Urinary bladder (tissue), 4 donors: ENCODE measurements around the gene EMILIN1. TPM values are rescaled to one million over a fixed set of nuclear protein-coding genes. Genes with fewer than 3 reads are reported as not detected.

Experiments used
- DNase-seq: peaks from one replicate; pipeline ENCODE4 v3.0.0-alpha.2; 2015; ENCODE audit errors: extremely low spot score
- H3K27ac ChIP-seq: one replicate; pipeline ENCODE4 v1.5.1; 2013; ENCODE audit warnings: low read depth, mild to moderate bottlenecking, moderate library complexity
- H3K36me3 ChIP-seq: one replicate; pipeline ENCODE4 v1.6.1; 2013; ENCODE audit warnings: mild to moderate bottlenecking, moderate library complexity; ENCODE audit not compliant: insufficient read depth
- H3K4me1 ChIP-seq: one replicate; pipeline ENCODE4 v1.6.1; 2013; ENCODE audit warnings: mild to moderate bottlenecking, moderate library complexity; ENCODE audit not compliant: insufficient read depth
- H3K4me3 ChIP-seq: one replicate; pipeline ENCODE4 v1.5.1; 2013; ENCODE audit warnings: low read depth, low read length
- WGBS: extraction: QIAGEN DNeasy Blood & Tissue Kit; methylation state at CpG from one replicate; pipeline ENCODE4 v1.1.7; 2013; 5-methylcytosine and 5-hydroxymethylcytosine counted together
- polyA plus RNA-seq: library from polyadenylated mRNA; stranded (reverse); fragments of 200-250 nt; gene quantifications from one replicate; pipeline ENCODE4 v1.2.3, GENCODE V29; 2013
- total RNA-seq: library from RNA; depleted of rRNA; stranded (reverse); fragments of >200 nt; gene quantifications from one replicate; pipeline ENCODE4 v1.2.3, GENCODE V29; 2014
- donor health status: healthy with polysubstance abuse.
- donor health status: healthy.

EMILIN1 gene
- total and polyA plus RNA-seq, 2 donors: 122 to 347 TPM

- Histone ChIP-seq H3K27ac (no peak overlapping the region), H3K36me3 (no peaks in the 10 kb centered on the region), H3K4me1 (no peaks in the 10 kb centered on the region), H3K4me3 (no peak overlapping the region)
- WGBS: 84% methylated on average over 7 of the region's 7 CpGs
- no peak for DNase-seq
Measured at GRCh38 chr2:27122791-27123190, 44.4 kb downstream of the EMILIN1 start.

GRCh38 chr2:27123302-27124150 lies 45.1 kb downstream of the EMILIN1 start, which contains the start of gene ABHD1:
Gene ABHD1 (plus strand): TSS chr2:27123815. CDS start chr2:27123949, 134 bp downstream.
- DNase-seq: no peak
- H3K27ac ChIP-seq: peak within 1 kb of the TSS; percentile 3
- 7% methylated on average over 47 of the region's 47 CpGs for WGBS

GRCh38 chr2:27125104-27125503 lies 46.7 kb downstream of the EMILIN1 start:
- DNase-seq: no peak
- Histone ChIP-seq H3K27ac (no peak overlapping the region), H3K4me3 (no peak overlapping the region), H3K4me1 (no peaks in the 10 kb centered on the region), H3K36me3 (peaks cover under 1% of the 10 kb centered on the region)
- WGBS: 85% methylated on average over 3 of the region's 3 CpGs

More at GRCh38 chr2:27123302-27124150, 45.1 kb downstream of the EMILIN1 start, which contains the start of gene ABHD1:
- Histone ChIP-seq H3K4me3 (peak within 1 kb of the TSS; percentile 48), H3K4me1 (no peaks in the 10 kb centered on the region), H3K36me3 (no peaks in the 10 kb centered on the region)

GRCh38 chr2:27126252-27126710 lies 47.9 kb downstream of the EMILIN1 start:
- Histone ChIP-seq H3K36me3 (peaks cover 5% of the 10 kb centered on the region), H3K27ac (no peak overlapping the region), H3K4me3 (no peak overlapping the region), H3K4me1 (no peaks in the 10 kb centered on the region)
- DNase-seq: no peak
- WGBS: 61% methylated on average over 5 of the region's 5 CpGs

- peaks cover 5% of the 10 kb centered on the region for H3K36me3 ChIP-seq
- WGBS: 86% methylated on average over 9 of the region's 9 CpGs
- no peak overlapping the region for H3K27ac ChIP-seq
- H3K4me1 ChIP-seq: no peaks in the 10 kb centered on the region
- H3K4me3 ChIP-seq: no peak overlapping the region
- DNase-seq: no peak
Measured at GRCh38 chr2:27127883-27128667, 49.7 kb downstream of the EMILIN1 start.

- H3K36me3 ChIP-seq: peaks cover 5% of the 10 kb centered on the region
- H3K4me3 ChIP-seq: no peak overlapping the region
- no peak for DNase-seq
- WGBS: 75% methylated on average over 11 of the region's 11 CpGs
- H3K27ac ChIP-seq: no peak overlapping the region
- H3K4me1 ChIP-seq: no peaks in the 10 kb centered on the region
Measured at GRCh38 chr2:27128668-27129571, 50.5 kb downstream of the EMILIN1 start.

- no peak overlapping the region for H3K27ac ChIP-seq
- 89% methylated on average over 10 of the region's 10 CpGs for WGBS
- DNase-seq: no peak
- no peak overlapping the region for H3K4me3 ChIP-seq
- peaks cover 5% of the 10 kb centered on the region for H3K36me3 ChIP-seq
- H3K4me1 ChIP-seq: no peaks in the 10 kb centered on the region
Measured at GRCh38 chr2:27130396-27130795, 52.0 kb downstream of the EMILIN1 start.

GRCh38 chr2:27131429-27131828 lies 53.0 kb downstream of the EMILIN1 start:
- peaks cover 5% of the 10 kb centered on the region for H3K36me3 ChIP-seq
- no peaks in the 10 kb centered on the region for H3K4me1 ChIP-seq
- no peak for DNase-seq
- no peak overlapping the region for H3K27ac ChIP-seq
- 89% methylated on average over 11 of the region's 11 CpGs for WGBS
- no peak overlapping the region for H3K4me3 ChIP-seq

GRCh38 chr2:27133195-27133875 lies 54.9 kb downstream of the EMILIN1 start:
- no peak for DNase-seq
- no peak overlapping the region for H3K27ac ChIP-seq
- WGBS: 40% methylated on average over 14 of the region's 14 CpGs
- peaks cover 5% of the 10 kb centered on the region for H3K36me3 ChIP-seq
- H3K4me1 ChIP-seq: no peaks in the 10 kb centered on the region
- peak overlapping the region; percentile 92 for H3K4me3 ChIP-seq

- H3K4me3 ChIP-seq: peak within 1 kb of the TSS; percentile 92
- H3K36me3 ChIP-seq: peaks cover 5% of the 10 kb centered on the region
- WGBS: under 1% methylated on average over 86 of the region's 86 CpGs
- peak within 1 kb of the TSS; percentile 49 for H3K27ac ChIP-seq
- no peaks in the 10 kb centered on the region for H3K4me1 ChIP-seq
- peak; percentile 88 for DNase-seq
Measured at GRCh38 chr2:27133905-27134780, 55.7 kb downstream of the EMILIN1 start, which contains the start of gene PREB. Gene PREB (minus strand): TSS chr2:27134636. CDS start chr2:27134421, 215 bp downstream.

- Histone ChIP-seq H3K36me3 (peaks cover 5% of the 10 kb centered on the region), H3K27ac (no peak overlapping the region), H3K4me1 (no peaks in the 10 kb centered on the region), H3K4me3 (no peak overlapping the region)
- 53% methylated on average over 33 of the region's 33 CpGs for WGBS
- DNase-seq: no peak
Measured at GRCh38 chr2:27134781-27135477, 56.5 kb downstream of the EMILIN1 start.
